ENCODE measurements around the gene TMEM88. TPM values are rescaled to one million over a fixed set of nuclear protein-coding genes. Genes with fewer than 3 reads are reported as not detected.

TMEM88 gene
- polyA plus RNA-seq, 4 donors, result 22.1 to 34.0 (median 28.5) TPM

Other genes with a start within 250 kb of the TMEM88 start
- gene FXR2, start 240.2 kb upstream of the TMEM88 start, polyA plus RNA-seq (ENCODE audit: insufficient read length in 4 of 4), result 10 to 100 TPM; 46.3 to 56.5 (median 52.4) TPM
- gene SAT2, start 227.2 kb upstream of the TMEM88 start, polyA plus RNA-seq (ENCODE audit: insufficient read length in 4 of 4), result 100 to 1,000 TPM; 127 to 157 (median 133) TPM
- gene SHBG, start 224.9 kb upstream of the TMEM88 start, polyA plus RNA-seq (ENCODE audit: insufficient read length in 4 of 4), result 1 to 10 TPM; 3.0 to 5.1 (median 4.0) TPM
- 10 to 100 TPM; 18.1 to 22.1 (median 21.1) TPM for gene ATP1B2, start 204.1 kb upstream of the TMEM88 start, polyA plus RNA-seq (ENCODE audit: insufficient read length in 4 of 4)
- gene TP53, start 167.6 kb upstream of the TMEM88 start, polyA plus RNA-seq (ENCODE audit: insufficient read length in 4 of 4), result 10 to 100 TPM; 63.1 to 78.2 (median 72.6) TPM
- 10 to 100 TPM; 11.1 to 17.6 (median 15.6) TPM for gene WRAP53, start 166.6 kb upstream of the TMEM88 start, polyA plus RNA-seq (ENCODE audit: insufficient read length in 4 of 4)
- gene EFNB3, start 149.9 kb upstream of the TMEM88 start, polyA plus RNA-seq (ENCODE audit: insufficient read length in 4 of 4), result 10 to 100 TPM; 22.3 to 25.6 (median 23.7) TPM
- gene DNAH2, start 137.3 kb upstream of the TMEM88 start, polyA plus RNA-seq (ENCODE audit: insufficient read length in 4 of 4), result under 1 TPM; 0.16 to 0.47 (median 0.34) TPM
- 10 to 100 TPM; 14.6 to 35.4 (median 26.1) TPM for gene KDM6B, start 20.8 kb upstream of the TMEM88 start, polyA plus RNA-seq (ENCODE audit: insufficient read length in 4 of 4)
- 100 to 1,000 TPM in 2 of 4 donors, 10 to 100 TPM in 2; 68.9 to 144 (median 105) TPM for gene NAA38, start 2.5 kb downstream of the TMEM88 start, polyA plus RNA-seq (ENCODE audit: insufficient read length in 4 of 4)
- gene CYB5D1, start 2.9 kb downstream of the TMEM88 start, polyA plus RNA-seq (ENCODE audit: insufficient read length in 4 of 4), result 10 to 100 TPM; 19.8 to 29.7 (median 25.3) TPM
- 100 to 1,000 TPM; 142 to 212 (median 180) TPM for gene CHD3, start 33.7 kb downstream of the TMEM88 start, polyA plus RNA-seq (ENCODE audit: insufficient read length in 4 of 4)
- 1 to 10 TPM; 3.0 to 6.1 (median 5.1) TPM for gene RNF227, start 61.2 kb downstream of the TMEM88 start, polyA plus RNA-seq (ENCODE audit: insufficient read length in 4 of 4)
- gene KCNAB3, start 74.8 kb downstream of the TMEM88 start, polyA plus RNA-seq (ENCODE audit: insufficient read length in 4 of 4), result 10 to 100 TPM in 2 of 4 donors, 1 to 10 TPM in 2; 7.8 to 16.3 (median 12.5) TPM
- 100 to 1,000 TPM; 126 to 157 (median 136) TPM for gene TRAPPC1, start 76.9 kb downstream of the TMEM88 start, polyA plus RNA-seq (ENCODE audit: insufficient read length in 4 of 4)
- gene CNTROB, start 77.1 kb downstream of the TMEM88 start, polyA plus RNA-seq (ENCODE audit: insufficient read length in 4 of 4), result 10 to 100 TPM; 42.0 to 67.5 (median 57.0) TPM
- under 1 TPM in 3 of 4 donors, not detected in 1; 0.37 to 0.88 (median 0.40) TPM for gene GUCY2D, start 147.5 kb downstream of the TMEM88 start, polyA plus RNA-seq (ENCODE audit: insufficient read length in 4 of 4)
- gene ALOX15B, start 184.0 kb downstream of the TMEM88 start, polyA plus RNA-seq (ENCODE audit: insufficient read length in 4 of 4), result 1 to 10 TPM in 2 of 4 donors, under 1 TPM in 2; 0.84 to 1.8 (median 0.96) TPM
- gene ALOX12B, start 232.7 kb downstream of the TMEM88 start, polyA plus RNA-seq (ENCODE audit: insufficient read length in 4 of 4), result under 1 TPM; 0.65 to 0.99 (median 0.75) TPM

Data from left renal cortex interstitium (tissue), 4 donors.